ENCODE results near the gene MEI4. TPM values are rescaled to one million over a fixed set of nuclear protein-coding genes. Genes with fewer than 3 reads are reported as not detected.

MEI4 gene
- 1.2 to 1.5 TPM (median 1.3 TPM) in 3 replicates for total RNA-seq

- H3K4me1 Mint-ChIP-seq = peaks cover 17% of the 10 kb centered on the region
- H3K4me3 Mint-ChIP-seq = no peak within 1 kb of the TSS
- H3K27me3 Mint-ChIP-seq (ENCODE audit: low read depth) = peaks cover 5% of the 10 kb centered on the region
- DNase-seq (ENCODE audit: low spot score in 2 of 2, unreplicated experiment in 2 of 2) = no peak
- H3K9me3 Mint-ChIP-seq = no peaks in the 10 kb centered on the region
- no peaks in the 10 kb centered on the region for H3K36me3 Mint-ChIP-seq
- no peak within 1 kb of the TSS for H3K27ac Mint-ChIP-seq
- no peak for TF ChIP-seq CTCF (IDR thresholded peaks at IDR 0.05; ENCODE audit: unreplicated experiment)
These were observed at the start of gene MEI4 for GRCh38 chr6:77652739-77653138. TSS of gene MEI4 (plus strand) at chr6:77653039. CDS start at chr6:77690672, 37,633 bp downstream.

GRCh38 chr6:77604476-77604875, 48.4 kb upstream of the MEI4 start:
- no peak overlapping the region for H3K4me3 Mint-ChIP-seq
- no peak for TF ChIP-seq CTCF (IDR thresholded peaks at IDR 0.05; ENCODE audit: unreplicated experiment)
- peaks cover 24% of the 10 kb centered on the region for H3K9me3 Mint-ChIP-seq
- H3K27ac Mint-ChIP-seq = no peak overlapping the region
- no peak for DNase-seq (ENCODE audit: low spot score in 2 of 2, unreplicated experiment in 2 of 2)
- no peaks in the 10 kb centered on the region for H3K36me3 Mint-ChIP-seq
- no peaks in the 10 kb centered on the region for H3K27me3 Mint-ChIP-seq (ENCODE audit: low read depth)
- H3K4me1 Mint-ChIP-seq = no peaks in the 10 kb centered on the region

- Mint-ChIP-seq H3K36me3 (no peaks in the 10 kb centered on the region), H3K27me3 (ENCODE audit: low read depth) (no peaks in the 10 kb centered on the region), H3K9me3 (peaks cover 16% of the 10 kb centered on the region), H3K4me3 (no peak overlapping the region), H3K27ac (no peak overlapping the region), H3K4me1 (no peaks in the 10 kb centered on the region)
- no peak for DNase-seq (ENCODE audit: low spot score in 2 of 2, unreplicated experiment in 2 of 2)
- TF ChIP-seq CTCF (IDR thresholded peaks at IDR 0.05; ENCODE audit: unreplicated experiment) = no peak
These were observed 45.8 kb upstream of the MEI4 start for GRCh38 chr6:77607004-77607403.

GRCh38 chr6:77609106-77609505, 43.7 kb upstream of the MEI4 start:
- H3K36me3 Mint-ChIP-seq = no peaks in the 10 kb centered on the region
- H3K4me3 Mint-ChIP-seq = no peak overlapping the region
- TF ChIP-seq CTCF (IDR thresholded peaks at IDR 0.05; ENCODE audit: unreplicated experiment) = no peak
- H3K27me3 Mint-ChIP-seq (ENCODE audit: low read depth) = no peaks in the 10 kb centered on the region
- H3K27ac Mint-ChIP-seq = no peak overlapping the region
- no peaks in the 10 kb centered on the region for H3K4me1 Mint-ChIP-seq
- peaks cover 12% of the 10 kb centered on the region for H3K9me3 Mint-ChIP-seq
- no peak for DNase-seq (ENCODE audit: low spot score in 2 of 2, unreplicated experiment in 2 of 2)

- Mint-ChIP-seq H3K4me1 (no peaks in the 10 kb centered on the region), H3K9me3 (peaks cover 20% of the 10 kb centered on the region), H3K27ac (no peak overlapping the region), H3K27me3 (ENCODE audit: low read depth) (no peaks in the 10 kb centered on the region), H3K4me3 (no peak overlapping the region), H3K36me3 (no peaks in the 10 kb centered on the region)
- TF ChIP-seq CTCF (IDR thresholded peaks at IDR 0.05; ENCODE audit: unreplicated experiment) = no peak
- DNase-seq (ENCODE audit: low spot score in 2 of 2, unreplicated experiment in 2 of 2) = no peak
These were observed 33.7 kb upstream of the MEI4 start for GRCh38 chr6:77619114-77619513.

GRCh38 chr6:77620278-77620882, 32.5 kb upstream of the MEI4 start:
- Mint-ChIP-seq H3K4me3 (no peak overlapping the region), H3K27me3 (ENCODE audit: low read depth) (no peaks in the 10 kb centered on the region), H3K9me3 (peaks cover 18% of the 10 kb centered on the region), H3K27ac (no peak overlapping the region), H3K36me3 (no peaks in the 10 kb centered on the region), H3K4me1 (no peaks in the 10 kb centered on the region)
- no peak for DNase-seq (ENCODE audit: low spot score in 2 of 2, unreplicated experiment in 2 of 2)
- TF ChIP-seq CTCF (IDR thresholded peaks at IDR 0.05; ENCODE audit: unreplicated experiment) = peak; percentile 26
